CD4-positive, alpha-beta memory T cell (primary cell): ENCODE results near the gene PSMA3. TPM values are rescaled to one million over a fixed set of nuclear protein-coding genes. Genes with fewer than 3 reads are reported as not detected.

Source experiments
- CTCF ChIA-PET: fragments of 350-600 bp; sonication (Branson Sonifier 250); formaldehyde crosslinking; loops from one replicate; lab custom pipeline; 2021; ENCODE audit warnings: inconsistent platforms; ENCODE audit not compliant: partially characterized antibody; lab: Charles Lee
- POLR2A ChIA-PET: fragments of 350-600 bp; sonication (Branson Sonifier 250); formaldehyde crosslinking; loops from one replicate; lab custom pipeline; 2021; ENCODE audit not compliant: partially characterized antibody; lab: Charles Lee
- DNase-seq, 5 donors: peaks; one replicate each; pipeline versions ENCODE4 v3.0.0 to v3.0.0-alpha.2; 2020 to 2022; ENCODE audit warnings: mixed read lengths in 1 of 5
- H3K27ac ChIP-seq: one replicate; pipeline ENCODE4 v1.7.0; 2013; ENCODE audit warnings: low read depth, low read length
- H3K27me3 ChIP-seq: 2 replicates; pipeline ENCODE4 v1.7.0; 2013; ENCODE audit warnings: mild to moderate bottlenecking, low read length, moderate library complexity; ENCODE audit not compliant: insufficient read depth
- H3K36me3 ChIP-seq: 2 replicates; pipeline ENCODE4 v1.7.0; 2013; ENCODE audit warnings: mild to moderate bottlenecking, low read length, moderate library complexity; ENCODE audit not compliant: insufficient read depth
- H3K4me1 ChIP-seq: 2 replicates; pipeline ENCODE4 v1.7.0; 2013; ENCODE audit warnings: mild to moderate bottlenecking, low read length, moderate library complexity; ENCODE audit not compliant: insufficient read depth
- H3K4me3 ChIP-seq, 2 donors: one replicate each; pipeline ENCODE4 v1.7.0; 2013; ENCODE audit warnings: low read length in 2 of 2, mild to moderate bottlenecking in 1 of 2
- H3K9me3 ChIP-seq, 2 donors: one replicate each; pipeline ENCODE4 v1.7.0; 2013; ENCODE audit warnings: low read length in 2 of 2, control low read depth in 1 of 2; ENCODE audit not compliant: control insufficient read depth in 1 of 2
- H3K27ac Mint-ChIP-seq, 7 donors: one replicate each; pipeline ENCODE4 v1.8.0; 2020 to 2021; ENCODE audit warnings: mixed read lengths in 7 of 7, mild to moderate bottlenecking in 6 of 7, inconsistent platforms in 3 of 7, moderate library complexity in 3 of 7
- H3K27me3 Mint-ChIP-seq, 2 donors: one replicate each; pipeline ENCODE4 v1.8.0; 2020 to 2021; ENCODE audit warnings: mixed read lengths in 2 of 2
- H3K36me3 Mint-ChIP-seq, 2 donors: one replicate each; pipeline ENCODE4 v1.8.0; 2020 to 2021; ENCODE audit warnings: mixed read lengths in 2 of 2, inconsistent platforms in 1 of 2, mild to moderate bottlenecking in 1 of 2
- H3K4me1 Mint-ChIP-seq, 4 donors: one replicate each; pipeline ENCODE4 v1.8.0; 2020 to 2021; ENCODE audit warnings: mixed read lengths in 4 of 4, mild to moderate bottlenecking in 1 of 4
- H3K4me3 Mint-ChIP-seq, 8 donors: one replicate each; pipeline ENCODE4 v1.8.0; 2020 to 2021; ENCODE audit warnings: mixed read lengths in 8 of 8, mild to moderate bottlenecking in 7 of 8, moderate library complexity in 6 of 8, inconsistent platforms in 3 of 8
- H3K9me3 Mint-ChIP-seq, 8 donors: one replicate each; pipeline ENCODE4 v1.8.0; 2020 to 2021; ENCODE audit warnings: mixed read lengths in 8 of 8, mild to moderate bottlenecking in 5 of 8, inconsistent platforms in 3 of 8, moderate library complexity in 1 of 8
- intact Hi-C: fragments of 100-400 bp; cut with micrococcal nuclease; formaldehyde crosslinking; loops from one replicate; pipeline ENCODE4 v1.15.1; 2023
- polyA plus RNA-seq, 2 donors: library from polyadenylated mRNA; unstranded; fragments of 300-500 nt; fragmentation: Illumina TruSeq; gene quantifications; one replicate each; pipeline ENCODE4 v1.2.3, GENCODE V29; 2021
- total RNA-seq, 2 experiments: library from RNA; stranded (reverse); gene quantifications; one replicate each; pipeline ENCODE4 v1.2.3, GENCODE V29; 2021

PSMA3 gene
- total and polyA plus RNA-seq, 4 experiments from 2014 or later: 133 to 180 (median 152) TPM

DNA sequence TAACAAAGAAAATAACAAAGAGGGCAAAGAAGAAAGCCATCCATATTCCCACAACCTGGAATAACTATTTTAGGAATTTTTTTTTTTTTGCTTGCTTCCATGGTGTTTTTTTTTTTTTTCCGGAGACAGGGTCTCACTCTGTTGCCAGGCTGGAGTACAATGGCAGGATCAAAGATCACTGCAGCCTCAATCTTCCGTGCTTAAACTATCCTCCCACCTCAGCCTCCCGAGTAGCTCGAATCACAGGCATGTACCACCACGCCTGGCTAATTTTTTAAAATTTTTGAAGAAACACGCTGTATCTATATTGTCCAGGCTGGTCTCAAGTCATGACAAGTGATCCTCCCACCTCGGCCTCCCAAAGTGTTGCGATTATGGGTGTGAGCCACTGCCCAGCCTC lies 33.5 kb downstream of the PSMA3 start:
- POLR2A ChIA-PET: interaction anchor here (0.5 to 6.6 kb wide), 3 partner anchors 20 to 82 kb away, joined by 3 to 46 read pairs (median 4); partner anchors contain the start of gene ARID4A
- Histone ChIP-seq H3K4me3 (no peak overlapping the region), H3K36me3 (peaks cover 25% of the 10 kb centered on the region), H3K9me3 (no peaks in the 10 kb centered on the region), H3K27me3 (no peaks in the 10 kb centered on the region), H3K27ac (no peak overlapping the region), H3K4me1 (peaks cover 70% of the 10 kb centered on the region)
- peaks cover 55 to 74% (median 63%) of the 10 kb centered on the region in 4 donors for H3K4me1 Mint-ChIP-seq
- H3K36me3 Mint-ChIP-seq: peaks cover 33 to 71% of the 10 kb centered on the region in 2 donors
- peak overlapping the region in 2 of 7 donors; percentile 41 to 59 for H3K27ac Mint-ChIP-seq
- H3K4me3 Mint-ChIP-seq: peak overlapping the region in 1 of 8 donors; percentile 22
- no peaks in the 10 kb centered on the region for H3K27me3 Mint-ChIP-seq
- peaks cover 0 to 2% (median 0%) of the 10 kb centered on the region in 8 donors for H3K9me3 Mint-ChIP-seq
- DNase-seq: no peak
- CTCF ChIA-PET: interaction anchor here (0.8 kb wide), 1 partner anchor 117 kb away, joined by 4 read pairs; no protein-coding TSS in a partner anchor
- intact Hi-C loops: no loop called here

DNA sequence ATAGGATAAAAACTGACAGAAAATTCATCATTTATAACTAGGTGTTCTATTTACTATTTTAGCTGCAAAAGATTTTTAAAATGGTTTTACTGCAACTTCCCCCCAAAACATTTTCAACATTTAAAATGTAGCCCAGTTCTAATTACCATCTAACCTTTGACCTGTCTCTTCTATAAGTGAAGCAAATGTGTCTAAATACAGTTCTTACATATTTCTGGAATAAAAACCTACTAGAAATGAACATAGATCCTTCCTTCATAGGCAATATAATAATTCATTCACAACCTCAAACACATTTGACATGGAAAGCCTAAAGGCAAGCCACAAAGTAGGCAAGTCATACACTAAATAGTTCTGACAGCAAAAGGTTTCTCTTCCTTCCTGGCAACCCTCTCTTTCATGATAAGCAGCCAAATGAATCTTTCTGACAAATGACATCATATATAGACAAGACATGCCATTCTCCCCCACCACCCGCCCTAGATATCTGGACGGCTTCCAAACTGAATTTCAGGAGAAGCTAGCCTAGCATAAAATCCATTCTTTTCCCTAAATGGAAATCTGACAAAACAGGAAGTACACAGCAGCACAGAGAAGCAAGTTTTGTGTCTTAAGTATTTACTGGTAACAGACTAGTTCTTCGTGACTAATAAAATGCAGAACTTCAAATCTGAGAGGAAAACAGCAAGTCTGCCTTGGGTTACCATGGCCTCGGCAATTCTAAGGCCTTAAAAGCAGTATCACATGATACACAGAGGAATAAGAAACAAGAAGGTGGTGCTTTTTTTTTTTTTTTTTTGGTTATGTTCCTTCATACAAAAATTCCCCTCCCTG lies 36.5 kb downstream of the PSMA3 start:
- H3K4me3 ChIP-seq: no peak overlapping the region
- Mint-ChIP-seq H3K4me3 (peak overlapping the region in 7 of 8 donors; percentile 18 to 79 (median 60)), H3K36me3 (peaks cover 46 to 74% of the 10 kb centered on the region in 2 donors), H3K27me3 (no peaks in the 10 kb centered on the region), H3K9me3 (peaks cover 0 to 2% (median 0%) of the 10 kb centered on the region in 8 donors), H3K4me1 (peaks cover 57 to 76% (median 61%) of the 10 kb centered on the region in 4 donors), H3K27ac (peak overlapping the region; percentile 85 to 93 (median 91))
- CTCF ChIA-PET: no interaction called here
- H3K27me3 ChIP-seq: no peaks in the 10 kb centered on the region
- H3K36me3 ChIP-seq: peaks cover 30% of the 10 kb centered on the region
- POLR2A ChIA-PET: interaction anchor here (0.6 to 2.0 kb wide), 3 partner anchors 17 to 37 kb away, joined by 4 to 10 read pairs (median 4); partner anchors contain the start of genes ARID4A and PSMA3
- peaks cover 76% of the 10 kb centered on the region for H3K4me1 ChIP-seq
- DNase-seq: peak; percentile 25 to 68 (median 39)
- intact Hi-C loops: loop anchor here (2.0 kb wide), 1 partner anchor 16 kb away; no protein-coding TSS in a partner anchor
- H3K27ac ChIP-seq: peak overlapping the region; percentile 53
- H3K9me3 ChIP-seq: no peaks in the 10 kb centered on the region

DNA sequence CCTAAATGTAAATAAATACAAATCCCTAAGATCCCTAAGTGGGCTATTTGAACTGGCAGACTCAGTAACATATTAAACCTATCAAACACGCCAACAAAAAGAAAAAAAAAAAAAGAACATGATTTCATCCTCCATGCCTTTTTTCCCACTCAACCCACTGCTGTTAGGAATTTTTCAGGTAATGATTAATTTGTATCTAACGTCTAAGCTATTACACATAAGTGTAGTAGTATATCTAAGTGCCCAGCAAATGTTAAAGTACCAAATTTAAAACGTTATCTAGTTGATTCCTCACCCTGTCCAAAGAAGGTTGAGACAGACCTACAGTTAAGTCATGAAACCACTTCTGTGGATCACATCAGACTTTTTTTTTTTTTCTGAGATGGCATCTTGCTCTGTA lies 37.3 kb downstream of the PSMA3 start:
- Histone ChIP-seq H3K36me3 (peaks cover 30% of the 10 kb centered on the region), H3K27ac (peak overlapping the region; percentile 53), H3K9me3 (no peaks in the 10 kb centered on the region), H3K4me3 (no peak overlapping the region), H3K4me1 (peaks cover 68% of the 10 kb centered on the region), H3K27me3 (no peaks in the 10 kb centered on the region)
- intact Hi-C loops: loop anchor here (2.0 kb wide), 1 partner anchor 15 kb away; no protein-coding TSS in a partner anchor
- ChIA-PET POLR2A (interaction anchor here (0.6 to 2.0 kb wide), 4 partner anchors 16 to 52 kb away, joined by 3 to 10 read pairs (median 4); partner anchors contain the start of genes ARID4A and PSMA3), CTCF (interaction anchor here (1.1 kb wide), 1 partner anchor 18 kb away, joined by 3 read pairs; no protein-coding TSS in a partner anchor)
- Mint-ChIP-seq H3K4me1 (peaks cover 51 to 70% (median 55%) of the 10 kb centered on the region in 4 donors), H3K27ac (peak overlapping the region; percentile 80 to 93 (median 89)), H3K9me3 (peaks cover 0 to 2% (median 0%) of the 10 kb centered on the region in 8 donors), H3K4me3 (peak overlapping the region in 5 of 8 donors; percentile 22 to 79 (median 51)), H3K27me3 (no peaks in the 10 kb centered on the region), H3K36me3 (peaks cover 46 to 76% of the 10 kb centered on the region in 2 donors)
- DNase-seq: no peak

DNA sequence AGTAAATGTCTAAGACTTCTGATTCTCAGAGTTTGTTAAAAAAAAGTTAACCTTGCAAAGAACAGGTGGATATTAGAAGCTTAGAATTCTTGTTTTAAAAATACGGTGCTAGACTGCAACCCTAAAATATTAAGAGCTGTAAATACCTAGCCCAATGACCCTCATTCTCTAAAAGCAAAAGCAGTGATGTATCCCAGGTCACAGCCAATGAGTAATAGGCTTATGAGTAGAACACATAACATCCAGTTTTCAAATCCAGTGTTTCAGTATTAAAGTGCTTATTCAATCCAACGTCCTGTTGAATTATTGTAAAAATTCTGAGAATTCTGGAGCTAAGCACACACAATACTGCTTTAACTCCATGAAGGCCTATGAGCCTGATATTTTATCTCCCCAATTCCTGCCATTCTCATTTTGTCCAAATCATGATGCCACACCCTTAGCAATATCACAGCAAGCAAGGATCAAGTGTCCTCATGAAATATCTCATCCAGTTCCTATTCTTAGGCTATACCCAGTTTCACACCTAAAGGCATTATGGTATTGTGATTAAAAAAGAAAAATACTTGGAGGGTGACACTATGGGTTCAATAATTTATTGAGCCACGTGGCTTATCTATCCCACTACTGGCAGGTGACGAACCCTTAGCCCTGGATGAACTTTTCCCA lies 38.4 kb downstream of the PSMA3 start:
- H3K9me3 ChIP-seq: no peaks in the 10 kb centered on the region
- peaks cover 54 to 76% (median 61%) of the 10 kb centered on the region in 4 donors for H3K4me1 Mint-ChIP-seq
- H3K4me3 Mint-ChIP-seq: no peak overlapping the region
- H3K4me3 ChIP-seq: no peak overlapping the region
- CTCF ChIA-PET: interaction anchor here (1.1 kb wide), 1 partner anchor 19 kb away, joined by 3 read pairs; no protein-coding TSS in a partner anchor
- DNase-seq: no peak
- peaks cover 47 to 78% of the 10 kb centered on the region in 2 donors for H3K36me3 Mint-ChIP-seq
- peaks cover 0 to 2% (median 0%) of the 10 kb centered on the region in 8 donors for H3K9me3 Mint-ChIP-seq
- POLR2A ChIA-PET: interaction anchor here (0.6 to 2.0 kb wide), 2 partner anchors 15 to 21 kb away, joined by 3 to 10 read pairs; partner anchors contain the start of gene ARID4A
- no peaks in the 10 kb centered on the region for H3K27me3 Mint-ChIP-seq
- peaks cover 63% of the 10 kb centered on the region for H3K4me1 ChIP-seq
- H3K27me3 ChIP-seq: no peaks in the 10 kb centered on the region
- peak overlapping the region in 4 of 7 donors; percentile 74 to 89 (median 82) for H3K27ac Mint-ChIP-seq
- peaks cover 41% of the 10 kb centered on the region for H3K36me3 ChIP-seq
- H3K27ac ChIP-seq: no peak overlapping the region
- intact Hi-C loops: no loop called here

DNA sequence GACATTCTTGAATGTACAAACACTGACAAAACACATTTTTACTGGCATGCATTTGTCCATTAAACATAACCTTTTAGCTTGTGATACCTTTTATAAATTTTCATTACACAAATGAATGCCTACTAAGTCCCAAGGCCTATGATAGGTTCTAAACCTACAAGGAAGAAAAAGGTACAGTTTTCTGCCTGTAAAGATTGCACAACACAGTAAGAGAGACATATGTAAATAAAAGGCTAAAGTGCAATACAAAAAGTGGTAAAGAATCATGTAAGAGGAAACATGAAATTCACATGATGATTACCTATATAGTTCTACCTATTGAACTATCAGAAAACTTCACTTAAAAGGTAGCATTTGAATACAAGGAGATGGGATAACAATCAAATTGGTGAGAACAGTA lies 39.1 kb downstream of the PSMA3 start:
- no peak for DNase-seq
- POLR2A ChIA-PET: interaction anchor here (0.6 kb wide), 2 partner anchors 15 to 22 kb away, joined by 3 read pairs; partner anchors contain the start of gene ARID4A
- Histone ChIP-seq H3K9me3 (no peaks in the 10 kb centered on the region), H3K27ac (no peak overlapping the region), H3K4me1 (peaks cover 69% of the 10 kb centered on the region), H3K27me3 (no peaks in the 10 kb centered on the region), H3K36me3 (peaks cover 47% of the 10 kb centered on the region), H3K4me3 (no peak overlapping the region)
- Mint-ChIP-seq H3K4me3 (no peak overlapping the region), H3K9me3 (peaks cover 0 to 2% (median 0%) of the 10 kb centered on the region in 8 donors), H3K36me3 (peaks cover 51 to 78% of the 10 kb centered on the region in 2 donors), H3K27ac (peak overlapping the region in 4 of 7 donors; percentile 2 to 85 (median 72)), H3K4me1 (peaks cover 55 to 79% (median 65%) of the 10 kb centered on the region in 4 donors), H3K27me3 (no peaks in the 10 kb centered on the region)
- intact Hi-C loops: no loop called here
- CTCF ChIA-PET: no interaction called here

DNA sequence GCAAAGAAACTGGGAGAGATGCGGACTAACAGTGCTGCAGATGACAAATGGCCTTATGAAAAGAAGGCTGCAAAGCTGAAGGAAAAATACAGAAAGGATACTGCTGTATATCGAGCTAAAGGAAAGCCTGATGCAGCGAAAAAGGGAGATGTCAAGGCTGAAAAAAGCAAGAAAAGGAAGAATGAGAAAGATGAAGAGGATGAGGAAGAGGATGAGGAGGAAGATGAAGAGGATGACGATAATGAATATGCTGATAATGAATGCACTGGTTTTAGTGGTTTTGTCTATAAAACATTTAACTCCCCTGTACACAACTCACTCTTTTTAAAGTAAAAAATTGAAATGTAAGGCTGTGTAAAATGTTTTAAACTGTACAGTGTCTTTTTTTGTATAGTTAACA lies 40.5 kb downstream of the PSMA3 start:
- no peak overlapping the region for H3K27ac ChIP-seq
- H3K4me1 ChIP-seq: peaks cover 75% of the 10 kb centered on the region
- H3K27ac Mint-ChIP-seq: peak overlapping the region in 6 of 7 donors; percentile 30 to 87 (median 54)
- H3K27me3 Mint-ChIP-seq: no peaks in the 10 kb centered on the region
- peaks cover 0 to 4% (median 0%) of the 10 kb centered on the region in 8 donors for H3K9me3 Mint-ChIP-seq
- intact Hi-C loops: no loop called here
- no peak for DNase-seq
- ChIA-PET CTCF (no interaction called here), POLR2A (interaction anchor here (0.9 to 2.3 kb wide), 2 partner anchors 13 to 14 kb away, joined by 4 to 9 read pairs; partner anchors contain the start of gene ARID4A)
- peaks cover 52% of the 10 kb centered on the region for H3K36me3 ChIP-seq
- H3K27me3 ChIP-seq: no peaks in the 10 kb centered on the region
- no peaks in the 10 kb centered on the region for H3K9me3 ChIP-seq
- peak overlapping the region in 3 of 8 donors; percentile 38 to 63 (median 50) for H3K4me3 Mint-ChIP-seq
- peaks cover 63 to 82% (median 69%) of the 10 kb centered on the region in 4 donors for H3K4me1 Mint-ChIP-seq
- H3K4me3 ChIP-seq: no peak overlapping the region
- peaks cover 54 to 79% of the 10 kb centered on the region in 2 donors for H3K36me3 Mint-ChIP-seq
